Type B pancreatic cell (in vitro differentiated cells): ENCODE data around the gene SFXN5. TPM values are rescaled to one million over a fixed set of nuclear protein-coding genes. Genes with fewer than 3 reads are reported as not detected.

Experiments used
- DNase-seq: peaks from one replicate; pipeline ENCODE4 v3.0.0; 2021; ENCODE audit warnings: mixed read lengths; ENCODE audit not compliant: unreplicated experiment; ENCODE audit errors: extremely low spot score
- H3K27ac Mint-ChIP-seq: 2 replicates; pipeline ENCODE4 v1.8.0; 2021; ENCODE audit warnings: mild to moderate bottlenecking, mixed read lengths
- H3K27me3 Mint-ChIP-seq: 2 replicates; pipeline ENCODE4 v1.8.0; 2021; ENCODE audit warnings: mixed read lengths
- H3K36me3 Mint-ChIP-seq: 2 replicates; pipeline ENCODE4 v1.8.0; 2021; ENCODE audit warnings: mixed read lengths
- H3K4me1 Mint-ChIP-seq: one replicate; pipeline ENCODE4 v1.8.0; 2021; ENCODE audit warnings: mixed read lengths; ENCODE audit not compliant: unreplicated experiment
- H3K4me3 Mint-ChIP-seq: 2 replicates; pipeline ENCODE4 v1.8.0; 2021; ENCODE audit warnings: mild to moderate bottlenecking, mixed read lengths
- H3K9me3 Mint-ChIP-seq: 2 replicates; pipeline ENCODE4 v1.8.0; 2021; ENCODE audit warnings: mixed read lengths
- total RNA-seq: library from RNA; stranded (reverse); gene quantifications from 2 replicates; pipeline ENCODE4 v1.2.1, GENCODE V29; 2021; ENCODE audit warnings: low replicate concordance
- TF ChIP-seq, protein P1 (sequence below): fragments of 200-600 bp; sonication (generic); conservative IDR thresholded peaks from 2 replicates; pipeline ENCODE4 v1.5.0; 2021; ENCODE audit warnings: antibody characterized with exemption, mild to moderate bottlenecking

Gene SFXN5
- total RNA-seq, 1 donor from 2014 or later: 27.3 TPM

DNA sequence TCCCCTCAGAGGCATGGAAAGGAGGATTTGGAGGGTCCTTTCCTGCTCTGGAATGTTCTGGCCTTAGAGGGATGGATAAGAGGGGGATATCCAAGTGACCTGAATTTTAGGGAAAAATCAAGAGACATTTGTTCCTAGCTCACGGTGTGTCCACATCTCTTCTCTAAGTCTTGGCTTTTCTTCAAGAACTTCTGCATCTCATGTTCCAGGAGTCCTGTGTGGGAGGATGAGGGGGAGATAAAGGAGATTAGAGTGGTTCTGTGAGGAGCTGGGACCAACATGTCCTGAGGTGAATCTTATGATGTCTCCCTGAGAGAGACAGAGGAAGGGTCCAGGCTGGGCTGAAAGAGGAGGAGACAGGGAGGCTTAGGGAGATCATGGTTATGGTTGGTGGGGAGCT, 142.5 kb downstream of the SFXN5 start:
- Mint-ChIP-seq H3K9me3 (no peaks in the 10 kb centered on the region), H3K4me3 (no peak overlapping the region), H3K4me1 (no peaks in the 10 kb centered on the region), H3K36me3 (no peaks in the 10 kb centered on the region), H3K27ac (no peak overlapping the region), H3K27me3 (peaks cover 10% of the 10 kb centered on the region)
- no peak for DNase-seq
- TF ChIP-seq, protein P1, sequence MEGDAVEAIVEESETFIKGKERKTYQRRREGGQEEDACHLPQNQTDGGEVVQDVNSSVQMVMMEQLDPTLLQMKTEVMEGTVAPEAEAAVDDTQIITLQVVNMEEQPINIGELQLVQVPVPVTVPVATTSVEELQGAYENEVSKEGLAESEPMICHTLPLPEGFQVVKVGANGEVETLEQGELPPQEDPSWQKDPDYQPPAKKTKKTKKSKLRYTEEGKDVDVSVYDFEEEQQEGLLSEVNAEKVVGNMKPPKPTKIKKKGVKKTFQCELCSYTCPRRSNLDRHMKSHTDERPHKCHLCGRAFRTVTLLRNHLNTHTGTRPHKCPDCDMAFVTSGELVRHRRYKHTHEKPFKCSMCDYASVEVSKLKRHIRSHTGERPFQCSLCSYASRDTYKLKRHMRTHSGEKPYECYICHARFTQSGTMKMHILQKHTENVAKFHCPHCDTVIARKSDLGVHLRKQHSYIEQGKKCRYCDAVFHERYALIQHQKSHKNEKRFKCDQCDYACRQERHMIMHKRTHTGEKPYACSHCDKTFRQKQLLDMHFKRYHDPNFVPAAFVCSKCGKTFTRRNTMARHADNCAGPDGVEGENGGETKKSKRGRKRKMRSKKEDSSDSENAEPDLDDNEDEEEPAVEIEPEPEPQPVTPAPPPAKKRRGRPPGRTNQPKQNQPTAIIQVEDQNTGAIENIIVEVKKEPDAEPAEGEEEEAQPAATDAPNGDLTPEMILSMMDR: no peak

DNA sequence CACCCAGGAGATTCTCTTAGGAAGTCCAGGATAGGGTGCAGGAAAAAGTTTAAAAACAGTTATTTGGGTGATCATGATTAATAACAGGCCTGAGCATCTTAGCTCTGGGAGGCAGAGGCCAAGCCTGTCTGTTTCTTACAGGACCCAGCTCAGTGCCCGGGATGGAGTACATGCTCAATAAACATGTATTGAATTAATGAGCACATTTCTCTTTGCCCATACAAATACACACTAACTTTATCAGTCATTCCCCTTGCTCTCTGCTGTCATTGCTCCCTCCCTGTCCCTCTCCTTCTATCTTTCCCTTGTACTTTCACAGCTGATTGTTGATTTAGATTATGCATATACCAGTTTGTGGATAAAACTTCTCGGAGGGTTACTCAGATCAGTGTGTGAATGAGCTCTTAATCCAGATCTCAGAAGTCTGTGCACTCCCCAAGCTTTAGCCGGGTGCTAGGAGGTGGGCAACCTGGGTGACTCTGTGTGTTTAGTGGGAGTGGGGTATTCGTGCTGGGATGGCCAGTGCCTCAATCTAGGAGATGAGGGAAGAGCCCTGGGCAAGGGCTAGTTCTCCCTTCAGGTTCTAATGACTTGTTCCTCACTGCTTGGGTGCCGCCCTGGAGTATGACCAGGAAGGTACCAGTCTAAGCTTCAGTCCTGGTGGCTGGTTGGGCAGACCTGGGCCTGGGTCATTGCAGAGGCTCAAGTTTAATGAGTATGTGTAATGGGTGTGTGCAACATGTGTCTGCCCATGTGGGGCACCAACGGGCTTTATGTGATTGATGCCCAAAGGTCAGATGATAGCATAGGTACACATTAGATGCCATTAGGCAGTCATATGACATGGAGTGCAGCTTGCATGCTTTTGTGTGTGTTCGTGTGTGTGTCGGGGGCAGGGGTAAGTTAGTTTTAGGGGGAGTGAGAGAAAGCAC, 143.6 kb downstream of the SFXN5 start:
- TF ChIP-seq, protein P1: no peak
- Mint-ChIP-seq H3K4me3 (no peak overlapping the region), H3K27ac (no peak overlapping the region), H3K4me1 (peaks cover 5% of the 10 kb centered on the region), H3K27me3 (peaks cover 16% of the 10 kb centered on the region), H3K36me3 (no peaks in the 10 kb centered on the region), H3K9me3 (no peaks in the 10 kb centered on the region)
- DNase-seq: no peak

DNA sequence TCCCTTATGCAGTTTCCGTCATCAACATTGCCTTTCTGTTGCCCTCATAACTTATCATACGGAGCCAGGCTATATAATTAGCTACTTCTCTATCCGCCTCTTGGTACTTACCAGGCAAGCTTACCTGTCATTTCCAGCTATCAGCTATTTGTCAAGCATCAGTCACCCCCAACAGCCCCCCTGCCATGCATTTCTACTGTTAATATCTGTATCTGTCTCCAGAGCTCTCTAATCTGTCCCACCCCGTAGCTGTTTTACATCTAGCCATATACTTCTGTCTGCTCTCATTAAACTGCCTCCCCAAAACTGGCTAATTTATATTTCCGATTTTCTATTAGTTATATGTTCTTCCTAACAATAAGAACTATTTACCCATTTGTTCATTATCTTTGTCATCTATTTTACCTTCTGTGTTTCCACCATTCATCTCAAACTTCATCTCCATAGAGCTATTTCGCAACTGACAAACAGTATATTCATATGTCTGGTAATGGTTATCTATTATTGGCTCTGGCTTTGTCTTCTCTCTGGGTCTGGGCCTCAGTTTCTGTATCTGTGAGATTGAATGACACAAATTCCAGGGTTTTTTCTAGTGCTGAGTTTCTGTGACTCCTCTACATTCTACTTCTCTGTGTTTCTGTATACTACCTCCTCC, 144.6 kb downstream of the SFXN5 start:
- peaks cover 22% of the 10 kb centered on the region for H3K27me3 Mint-ChIP-seq
- no peaks in the 10 kb centered on the region for H3K9me3 Mint-ChIP-seq
- TF ChIP-seq, protein P1: no peak
- H3K36me3 Mint-ChIP-seq: no peaks in the 10 kb centered on the region
- H3K4me3 Mint-ChIP-seq: no peak overlapping the region
- peaks cover 5% of the 10 kb centered on the region for H3K4me1 Mint-ChIP-seq
- no peak overlapping the region for H3K27ac Mint-ChIP-seq
- no peak for DNase-seq

DNA sequence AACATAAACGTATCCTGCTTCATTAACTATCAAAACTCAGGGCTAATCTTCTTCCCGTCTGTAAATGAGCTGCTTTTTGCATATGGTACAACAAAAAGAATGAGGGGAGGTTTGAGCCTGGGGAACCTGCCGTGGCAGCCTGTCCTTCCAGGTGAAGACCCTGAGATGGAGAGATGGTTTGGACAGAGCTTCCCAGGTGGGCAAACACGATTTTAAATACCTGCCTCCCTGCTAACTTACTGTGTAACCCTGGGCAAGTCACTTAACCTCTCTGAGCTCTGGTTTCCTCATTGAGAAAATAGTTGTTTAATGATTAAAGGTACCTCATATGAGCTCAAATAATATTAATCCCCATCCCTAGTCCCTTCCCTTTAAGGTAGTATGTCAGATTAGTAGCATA, 145.1 kb downstream of the SFXN5 start:
- no peak for DNase-seq
- Mint-ChIP-seq H3K4me1 (peaks cover 5% of the 10 kb centered on the region), H3K4me3 (no peak overlapping the region), H3K27ac (no peak overlapping the region), H3K27me3 (peaks cover 28% of the 10 kb centered on the region), H3K9me3 (no peaks in the 10 kb centered on the region), H3K36me3 (no peaks in the 10 kb centered on the region)
- TF ChIP-seq, protein P1: no peak

DNA sequence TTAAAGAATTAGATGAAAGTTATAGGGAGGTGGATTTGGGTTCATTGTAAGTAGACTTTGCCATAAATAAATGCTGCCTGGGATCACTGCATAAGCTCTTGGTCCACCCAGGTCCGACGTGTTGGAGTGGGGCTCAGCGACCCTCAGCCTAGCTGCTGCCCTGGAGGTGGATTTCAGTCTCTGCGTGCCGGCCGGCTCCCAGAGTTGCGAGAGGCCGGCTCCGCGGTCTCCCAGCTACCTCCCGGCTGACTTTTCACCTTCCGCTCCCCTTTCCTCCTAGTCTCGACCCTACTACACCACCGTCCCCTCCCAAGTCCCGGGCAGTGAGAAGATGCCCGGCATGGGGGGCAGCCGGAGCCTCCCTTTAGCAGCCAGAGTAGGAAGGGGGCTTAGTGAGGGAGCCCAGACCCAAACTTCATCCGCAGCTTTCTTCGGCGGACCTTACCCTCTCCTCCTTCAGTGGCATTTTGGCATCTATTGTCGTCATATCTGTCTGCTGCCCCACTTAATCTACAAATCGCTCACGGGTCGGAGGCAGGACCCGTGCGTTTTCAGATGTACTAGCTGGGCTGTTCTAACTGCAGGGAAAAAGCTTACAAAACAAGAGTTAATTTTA, 146.1 kb downstream of the SFXN5 start:
- no peak overlapping the region for H3K27ac Mint-ChIP-seq
- H3K4me3 Mint-ChIP-seq: peak overlapping the region; percentile 30
- H3K4me1 Mint-ChIP-seq: peaks cover 5% of the 10 kb centered on the region
- H3K36me3 Mint-ChIP-seq: no peaks in the 10 kb centered on the region
- H3K9me3 Mint-ChIP-seq: no peaks in the 10 kb centered on the region
- DNase-seq: peak; percentile 50
- TF ChIP-seq, protein P1: no peak
- peaks cover 37% of the 10 kb centered on the region for H3K27me3 Mint-ChIP-seq
